Activated CD8-positive, alpha-beta T cell treated with anti-CD3 and anti-CD28 coated beads for 36 hours (primary cell): ENCODE data around the gene STK24. TPM values are rescaled to one million over a fixed set of nuclear protein-coding genes. Genes with fewer than 3 reads are reported as not detected.

Source experiments
- ATAC-seq: fragments of 200-7000 bp; cut with Tn5 transposase; one replicate; pipeline ENCODE4 v1.10.0; 2021; ENCODE audit warnings: mild to moderate bottlenecking, moderate library complexity
- CTCF ChIA-PET: fragments of 350-600 bp; sonication (Branson Sonifier 250); formaldehyde crosslinking; loops from one replicate; lab custom pipeline; 2021; ENCODE audit warnings: antibody characterized with exemption; lab: Charles Lee
- POLR2A ChIA-PET: fragments of 350-600 bp; sonication (Branson Sonifier 250); formaldehyde crosslinking; loops from one replicate; lab custom pipeline; 2021; ENCODE audit warnings: antibody characterized with exemption; lab: Charles Lee
- DNase-seq: peaks from one replicate; pipeline ENCODE4 v3.0.0-alpha.2; 2020
- H3K27ac Mint-ChIP-seq: one replicate; pipeline ENCODE4 v1.8.0; 2021; ENCODE audit warnings: mild to moderate bottlenecking, mixed read lengths
- H3K27me3 Mint-ChIP-seq: one replicate; pipeline ENCODE4 v1.8.0; 2021; ENCODE audit warnings: mixed read lengths
- H3K36me3 Mint-ChIP-seq: one replicate; pipeline ENCODE4 v1.8.0; 2021; ENCODE audit warnings: low read depth, mixed read lengths
- H3K4me1 Mint-ChIP-seq: one replicate; pipeline ENCODE4 v1.8.0; 2021; ENCODE audit warnings: low read depth, mixed read lengths
- H3K4me3 Mint-ChIP-seq: one replicate; pipeline ENCODE4 v1.8.0; 2021; ENCODE audit warnings: mild to moderate bottlenecking, moderate library complexity, mixed read lengths
- H3K9me3 Mint-ChIP-seq: one replicate; pipeline ENCODE4 v1.8.0; 2021; ENCODE audit warnings: mixed read lengths
- intact Hi-C: fragments of 100-400 bp; cut with micrococcal nuclease; formaldehyde crosslinking; loops from one replicate; pipeline ENCODE4 v1.10.0; 2022
- total RNA-seq, 2 experiments: library from RNA; stranded (reverse); gene quantifications; one replicate each; pipeline ENCODE4 v1.2.3, GENCODE V29; 2021
- TF ChIP-seq, protein P1 (sequence below): fragments of 200-600 bp; IDR thresholded peaks from one replicate; pipeline ENCODE4 v1.8.0; 2022; ENCODE audit warnings: antibody characterized with exemption, mild to moderate bottlenecking

The STK24 gene
- total RNA-seq, 2 experiments from 2014 or later = 118 TPM

DNA sequence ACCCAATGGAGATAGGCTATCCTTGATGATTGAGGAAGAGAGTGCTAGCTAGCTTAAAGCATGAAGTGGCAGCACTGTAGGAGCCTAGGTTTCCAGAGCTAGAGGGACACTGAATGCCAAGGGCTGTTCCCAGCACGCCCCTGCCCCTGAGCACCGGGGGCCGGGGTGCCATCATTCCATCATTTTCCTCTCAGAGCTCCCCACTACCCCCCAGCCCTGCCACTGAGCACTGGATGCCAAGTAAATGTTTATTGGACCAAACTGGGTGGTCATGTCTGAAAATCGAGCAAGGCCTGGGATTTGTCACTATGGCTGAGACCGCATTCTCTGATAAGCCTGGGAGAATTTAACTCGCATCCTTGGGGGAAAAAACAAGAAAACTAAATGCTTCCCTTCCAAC lies 142.8 kb downstream of the STK24 start:
- ChIA-PET CTCF (interaction anchor here (3.2 kb wide), 1 partner anchor 219 kb away, joined by 12 read pairs; no protein-coding TSS in a partner anchor), POLR2A (no interaction called here)
- Mint-ChIP-seq H3K9me3 (no peaks in the 10 kb centered on the region), H3K4me1 (no peaks in the 10 kb centered on the region), H3K27ac (no peak overlapping the region), H3K4me3 (no peak overlapping the region), H3K36me3 (no peaks in the 10 kb centered on the region), H3K27me3 (peaks cover 8% of the 10 kb centered on the region)
- TF ChIP-seq, protein P1, sequence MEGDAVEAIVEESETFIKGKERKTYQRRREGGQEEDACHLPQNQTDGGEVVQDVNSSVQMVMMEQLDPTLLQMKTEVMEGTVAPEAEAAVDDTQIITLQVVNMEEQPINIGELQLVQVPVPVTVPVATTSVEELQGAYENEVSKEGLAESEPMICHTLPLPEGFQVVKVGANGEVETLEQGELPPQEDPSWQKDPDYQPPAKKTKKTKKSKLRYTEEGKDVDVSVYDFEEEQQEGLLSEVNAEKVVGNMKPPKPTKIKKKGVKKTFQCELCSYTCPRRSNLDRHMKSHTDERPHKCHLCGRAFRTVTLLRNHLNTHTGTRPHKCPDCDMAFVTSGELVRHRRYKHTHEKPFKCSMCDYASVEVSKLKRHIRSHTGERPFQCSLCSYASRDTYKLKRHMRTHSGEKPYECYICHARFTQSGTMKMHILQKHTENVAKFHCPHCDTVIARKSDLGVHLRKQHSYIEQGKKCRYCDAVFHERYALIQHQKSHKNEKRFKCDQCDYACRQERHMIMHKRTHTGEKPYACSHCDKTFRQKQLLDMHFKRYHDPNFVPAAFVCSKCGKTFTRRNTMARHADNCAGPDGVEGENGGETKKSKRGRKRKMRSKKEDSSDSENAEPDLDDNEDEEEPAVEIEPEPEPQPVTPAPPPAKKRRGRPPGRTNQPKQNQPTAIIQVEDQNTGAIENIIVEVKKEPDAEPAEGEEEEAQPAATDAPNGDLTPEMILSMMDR = no peak
- ATAC-seq (no peak), DNase-seq (no peak)
- intact Hi-C loops = no loop called here

DNA sequence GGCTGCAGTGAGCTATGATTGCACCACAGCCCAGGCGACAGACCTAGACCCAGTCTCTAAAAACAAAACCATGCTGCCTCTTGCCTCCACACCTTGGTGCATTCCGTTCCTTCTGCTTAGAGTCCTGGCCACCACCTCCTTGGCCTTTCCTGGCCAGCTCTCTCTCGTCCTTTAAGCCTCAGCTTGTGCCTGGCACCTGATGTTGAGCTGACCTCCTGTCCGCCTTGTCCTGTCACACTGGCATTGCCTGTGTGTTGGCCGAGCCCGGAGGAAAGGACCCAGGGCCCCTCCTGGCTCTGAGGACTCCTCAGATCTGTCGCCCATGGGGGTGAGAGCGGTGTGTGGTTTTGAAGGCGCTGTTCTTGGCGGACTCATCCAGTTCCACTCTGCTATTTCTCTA lies 143.3 kb downstream of the STK24 start:
- no peaks in the 10 kb centered on the region for H3K9me3 Mint-ChIP-seq

DNA sequence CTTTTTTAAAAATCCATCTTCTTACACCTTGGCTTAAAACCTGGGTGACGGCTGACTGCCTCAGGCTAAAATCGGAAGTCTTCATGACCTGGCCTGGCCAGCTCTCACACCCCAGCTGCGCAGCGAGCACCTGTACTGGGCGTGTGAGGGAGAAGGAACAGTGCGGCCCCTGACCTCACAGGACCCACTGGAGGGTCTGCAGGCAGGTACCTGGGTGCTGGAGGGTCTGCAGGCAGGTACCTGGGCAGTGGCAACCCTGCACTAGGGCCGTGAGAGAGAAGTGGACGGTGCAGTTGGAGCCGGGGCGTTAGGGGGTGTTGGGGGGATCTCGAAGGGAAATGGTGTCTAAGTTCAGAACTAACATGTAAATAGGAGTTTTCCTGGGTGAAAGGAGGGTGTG lies 144.3 kb downstream of the STK24 start:
- DNase-seq = no peak
- TF ChIP-seq, protein P1 = no peak
- Mint-ChIP-seq H3K27ac (no peak overlapping the region), H3K36me3 (no peaks in the 10 kb centered on the region), H3K27me3 (peaks cover 12% of the 10 kb centered on the region), H3K4me1 (no peaks in the 10 kb centered on the region), H3K9me3 (no peaks in the 10 kb centered on the region), H3K4me3 (no peak overlapping the region)
- ChIA-PET CTCF (no interaction called here), POLR2A (no interaction called here)
- intact Hi-C loops = no loop called here
- no peak for ATAC-seq

More for the DNA sequence above, 143.3 kb downstream of the STK24 start:
- DNase-seq = no peak
- intact Hi-C loops = no loop called here
- TF ChIP-seq, protein P1 = no peak
- Mint-ChIP-seq H3K4me1 (no peaks in the 10 kb centered on the region), H3K36me3 (no peaks in the 10 kb centered on the region), H3K27me3 (peaks cover 8% of the 10 kb centered on the region), H3K4me3 (no peak overlapping the region), H3K27ac (no peak overlapping the region)
- CTCF ChIA-PET = interaction anchor here (0.7 kb wide), 1 partner anchor 12 kb away, joined by 3 read pairs; no protein-coding TSS in a partner anchor
- no peak for ATAC-seq
- POLR2A ChIA-PET = no interaction called here

DNA sequence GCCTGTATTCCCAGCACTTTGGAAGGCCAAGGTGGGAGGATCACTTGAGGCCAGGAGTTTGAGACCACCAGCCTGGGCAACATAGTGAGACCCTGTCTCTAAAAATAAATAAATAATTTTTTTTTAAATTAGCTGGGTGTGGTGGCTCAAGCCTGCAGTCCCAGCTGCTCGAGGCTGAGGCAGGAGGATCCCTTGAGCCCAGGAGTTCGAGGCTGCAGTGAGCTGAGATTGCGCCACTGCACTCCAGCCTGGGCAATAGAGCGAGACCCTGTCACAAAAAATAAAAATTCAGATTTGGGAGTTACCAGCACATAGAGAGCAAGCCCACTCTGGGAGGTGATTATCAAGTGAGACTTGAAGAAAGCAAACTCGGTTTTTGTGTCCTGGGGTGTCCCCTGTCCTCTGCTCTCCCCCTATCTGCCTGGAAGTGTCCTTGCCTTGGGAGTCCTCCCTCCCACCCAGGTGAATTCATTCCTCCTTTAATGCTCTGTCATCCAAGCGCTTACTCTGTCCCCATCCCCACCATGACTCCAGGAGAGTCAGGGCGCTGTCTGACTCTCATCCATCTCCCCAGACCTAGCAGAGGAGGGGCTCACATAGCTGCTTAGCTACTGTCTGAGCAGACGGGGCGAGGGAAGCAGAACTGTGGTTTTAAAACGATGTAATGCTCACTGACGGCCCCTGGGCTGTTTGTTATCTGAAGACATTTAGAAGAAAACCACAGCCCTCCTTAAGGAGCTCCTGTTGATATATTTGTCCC lies 146.8 kb downstream of the STK24 start:
- intact Hi-C loops = no loop called here
- TF ChIP-seq, protein P1 = no peak
- H3K36me3 Mint-ChIP-seq = no peaks in the 10 kb centered on the region
- H3K4me1 Mint-ChIP-seq = no peaks in the 10 kb centered on the region
- DNase-seq = no peak
- no peaks in the 10 kb centered on the region for H3K9me3 Mint-ChIP-seq
- ATAC-seq = no peak
- CTCF ChIA-PET = interaction anchor here (0.9 to 1.5 kb wide), 5 partner anchors 13 to 574 kb away, joined by 3 to 6 read pairs (median 4); no protein-coding TSS in a partner anchor
- H3K27me3 Mint-ChIP-seq = peaks cover 14% of the 10 kb centered on the region
- no peak overlapping the region for H3K27ac Mint-ChIP-seq
- POLR2A ChIA-PET = no interaction called here
- no peak overlapping the region for H3K4me3 Mint-ChIP-seq

DNA sequence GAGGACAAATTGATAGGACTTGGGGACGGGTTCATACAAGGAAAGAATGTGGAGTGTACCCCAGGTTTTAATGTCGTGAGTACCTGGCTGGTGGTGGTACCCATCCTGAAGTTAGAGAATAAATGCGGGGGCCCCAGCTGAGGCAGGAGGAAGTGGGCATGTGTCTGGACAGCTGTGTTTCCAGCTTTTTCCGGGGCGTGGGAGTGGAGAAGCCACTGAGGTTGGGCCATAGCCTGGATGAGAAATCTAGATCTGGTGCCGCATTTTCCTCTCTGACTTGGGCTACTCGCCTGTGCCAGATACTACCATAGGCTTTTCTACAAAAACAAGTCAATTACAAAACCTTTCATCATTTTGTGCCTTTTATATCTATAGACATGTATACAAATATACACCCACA lies 147.4 kb downstream of the STK24 start:
- CTCF ChIA-PET = interaction anchor here (1.5 kb wide), 1 partner anchor 16 kb away, joined by 6 read pairs; no protein-coding TSS in a partner anchor
- H3K36me3 Mint-ChIP-seq = no peaks in the 10 kb centered on the region
- no peaks in the 10 kb centered on the region for H3K9me3 Mint-ChIP-seq
- DNase-seq = no peak
- no peaks in the 10 kb centered on the region for H3K4me1 Mint-ChIP-seq
- TF ChIP-seq, protein P1 = no peak
- no peak overlapping the region for H3K27ac Mint-ChIP-seq
- no peak overlapping the region for H3K4me3 Mint-ChIP-seq
- POLR2A ChIA-PET = no interaction called here
- no peak for ATAC-seq
- peaks cover 14% of the 10 kb centered on the region for H3K27me3 Mint-ChIP-seq
- intact Hi-C loops = no loop called here
